Measurements from ENCODE around the gene SNTG2.

- TF ChIP-seq CTCF (IDR thresholded peaks at IDR 0.05 in 8 of 11, conservative IDR thresholded peaks at IDR 0.05 in 3 of 11): peak in 9 of 11 experiments; percentile 24 to 82 (median 75)
- no peak for TF ChIP-seq POLR2A (IDR thresholded peaks at IDR 0.05)
These were observed 189.8 kb downstream of the SNTG2 start for GRCh38 chr2:1140389-1141003.

Measured in spleen (tissue), 7 donors.